GM23338 (cell line): ENCODE results near the gene CCDC174. TPM values are rescaled to one million over a fixed set of nuclear protein-coding genes. Genes with fewer than 3 reads are reported as not detected.

ENCODE experiments used
- ATAC-seq: fragments of 200-7000 bp; cut with Tn5 transposase; 3 replicates; pipeline ENCODE4 v1.9.1; 2020
- DNase-seq: peaks from one replicate; pipeline ENCODE4 v3.0.0-alpha.2; 2015; ENCODE audit warnings: low spot score
- H2AFZ ChIP-seq: fragments of 200-600 bp; sonication (generic); 2 replicates; pipeline ENCODE4 v1.8.0; 2016; ENCODE audit warnings: antibody characterized with exemption, mild to moderate bottlenecking, moderate library complexity
- H3F3A ChIP-seq: fragments of 200-600 bp; sonication (generic); replicated peaks from 2 replicates; pipeline ENCODE4 v1.8.0; 2017; ENCODE audit warnings: antibody characterized with exemption, mixed run types, low read depth
- H3K27ac ChIP-seq: fragments of 200-600 bp; sonication (generic); 2 replicates; pipeline ENCODE4 v1.6.1; 2016; ENCODE audit warnings: low read depth
- H3K27me3 ChIP-seq: fragments of 200-600 bp; sonication (generic); 2 replicates; pipeline ENCODE4 v1.8.0; 2016; ENCODE audit warnings: mild to moderate bottlenecking, mixed run types, moderate library complexity; ENCODE audit not compliant: insufficient read depth
- H3K36me3 ChIP-seq: fragments of 200-600 bp; sonication (generic); 2 replicates; pipeline ENCODE4 v1.8.0; 2016; ENCODE audit warnings: mild to moderate bottlenecking; ENCODE audit not compliant: insufficient read depth
- H3K4me1 ChIP-seq: fragments of 200-600 bp; sonication (generic); 2 replicates; pipeline ENCODE4 v1.8.0; 2016; ENCODE audit warnings: mild to moderate bottlenecking, moderate library complexity; ENCODE audit not compliant: insufficient read depth
- H3K4me2 ChIP-seq: fragments of 200-600 bp; sonication (generic); 2 replicates; pipeline ENCODE4 v1.7.1; 2017; ENCODE audit warnings: mixed run types
- H3K4me3 ChIP-seq: fragments of 200-600 bp; sonication (generic); 2 replicates; pipeline ENCODE4 v1.6.1; 2016; ENCODE audit warnings: mixed run types
- H3K79me2 ChIP-seq: fragments of 200-600 bp; sonication (generic); replicated peaks from 2 replicates; pipeline ENCODE4 v1.8.0; 2017; ENCODE audit warnings: mild to moderate bottlenecking; ENCODE audit not compliant: insufficient read depth
- H3K9me2 ChIP-seq: fragments of 200-600 bp; sonication (generic); 2 replicates; pipeline ENCODE4 v1.8.0; 2017; ENCODE audit not compliant: insufficient read depth
- H4K20me1 ChIP-seq: fragments of 200-600 bp; sonication (generic); replicated peaks from 2 replicates; pipeline ENCODE4 v1.8.0; 2017; ENCODE audit warnings: mild to moderate bottlenecking; ENCODE audit not compliant: insufficient read depth
- H3K27ac Mint-ChIP-seq: 2 replicates; pipeline ENCODE4 v1.8.0; 2020; ENCODE audit warnings: inconsistent platforms, mild to moderate bottlenecking, moderate library complexity, mixed read lengths
- H3K27me3 Mint-ChIP-seq: 3 replicates; pipeline ENCODE4 v1.8.0; 2022; ENCODE audit warnings: low read depth, mild to moderate bottlenecking, moderate library complexity, mixed read lengths, inconsistent platforms; ENCODE audit not compliant: insufficient read depth, poor library complexity
- H3K36me3 Mint-ChIP-seq: 3 replicates; pipeline ENCODE4 v1.8.0; 2021; ENCODE audit warnings: low read depth, mild to moderate bottlenecking, inconsistent platforms, moderate library complexity, mixed read lengths
- H3K4me1 Mint-ChIP-seq: 3 replicates; pipeline ENCODE4 v1.8.0; 2020; ENCODE audit warnings: mild to moderate bottlenecking, inconsistent platforms, mixed read lengths
- H3K4me3 Mint-ChIP-seq: 3 replicates; pipeline ENCODE4 v1.8.0; 2021; ENCODE audit warnings: moderate library complexity, mild to moderate bottlenecking, inconsistent platforms, mixed read lengths
- H3K9me3 Mint-ChIP-seq: 3 replicates; pipeline ENCODE4 v1.8.0; 2020; ENCODE audit warnings: moderate library complexity, mild to moderate bottlenecking, inconsistent platforms, mixed read lengths
- EZH2 ChIP-seq: fragments of 200-600 bp; sonication (generic); IDR thresholded peaks from one replicate; pipeline ENCODE4 v1.8.0; 2017; ENCODE audit warnings: antibody characterized with exemption, mild to moderate bottlenecking, low read depth; ENCODE audit not compliant: unreplicated experiment
- POLR2AphosphoS5 ChIP-seq: IDR thresholded peaks from 2 replicates; pipeline ENCODE4 v1.6.1; 2016; ENCODE audit warnings: antibody characterized with exemption, low read depth
- STAT1 ChIP-seq: IDR thresholded peaks from one replicate; pipeline ENCODE4 v1.6.1; 2016; ENCODE audit warnings: antibody characterized with exemption; ENCODE audit not compliant: unreplicated experiment
- polyA plus RNA-seq: library from polyadenylated mRNA; unstranded; fragments of >200 nt; fragmentation: Nextera tagmentation; extraction: Ambion mirVana; gene quantifications from 2 replicates; pipeline ENCODE4 v1.2.1, GENCODE V29; 2016
- total RNA-seq: library from RNA; depleted of rRNA; stranded (reverse); fragments of >200 nt; shearing (Covaris generic); gene quantifications from 2 replicates; pipeline ENCODE4 v1.2.3, GENCODE V29; 2014
- TF ChIP-seq, protein P1 (sequence below): IDR thresholded peaks from one replicate; pipeline ENCODE4 v1.6.1; 2018; ENCODE audit warnings: antibody characterized with exemption; ENCODE audit not compliant: unreplicated experiment
- TF ChIP-seq, protein P2 (sequence below), 2 experiments: fragments of 200-600 bp in 1 of 2; sonication (generic) in 1 of 2; conservative IDR thresholded peaks; 2 replicates each; pipeline versions ENCODE4 v1.5.1 to v1.6.1; 2016 to 2017; ENCODE audit warnings: antibody characterized with exemption in 2 of 2, low read depth in 2 of 2, mild to moderate bottlenecking in 2 of 2, moderate library complexity in 1 of 2

CCDC174 gene
- total and polyA plus RNA-seq, 2 experiments from 2014 or later, result 11.2 to 46.3 TPM

DNA sequence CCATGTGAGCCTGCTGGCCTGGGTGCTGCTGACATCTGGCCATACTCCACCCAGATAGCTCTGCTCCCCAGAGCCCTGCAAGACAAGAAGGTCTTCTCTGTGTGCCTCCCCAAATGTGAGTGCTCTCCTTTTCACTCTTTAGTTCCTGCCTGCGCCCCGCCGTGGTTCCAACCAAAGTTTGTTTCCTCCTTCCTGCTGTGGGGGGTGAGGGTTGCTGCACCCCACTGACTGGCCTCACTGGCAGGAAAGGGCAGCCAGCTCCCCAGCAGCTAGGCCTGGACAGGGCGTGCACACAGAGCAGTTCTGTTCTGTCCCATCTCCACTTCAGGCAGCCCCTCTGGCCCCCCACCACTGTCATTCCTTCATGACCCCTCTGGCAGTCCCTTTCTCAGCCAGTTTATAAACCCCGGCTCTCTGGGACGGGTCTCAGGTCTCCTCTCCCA, 5.4 kb upstream of the CCDC174 start:
- H3K27me3 Mint-ChIP-seq, result peaks cover 3% of the 10 kb centered on the region
- peaks cover 5% of the 10 kb centered on the region; the same call in 1 of the 3 replicates for H3K4me1 Mint-ChIP-seq
- H3K4me2 ChIP-seq, result no peak overlapping the region
- TF ChIP-seq STAT1 (no peak), POLR2AphosphoS5 (no peak), EZH2 (no peak)
- H3K27me3 ChIP-seq, result peaks cover 4% of the 10 kb centered on the region; the same call in 1 of the 2 replicates
- H3K36me3 Mint-ChIP-seq, result no peaks in the 10 kb centered on the region
- H3K9me3 Mint-ChIP-seq, result no peaks in the 10 kb centered on the region; the same call in 2 of the 3 replicates
- ATAC-seq, result no peak
- no peaks in the 10 kb centered on the region for H3K36me3 ChIP-seq
- no peaks in the 10 kb centered on the region for H4K20me1 ChIP-seq
- H3K9me2 ChIP-seq, result 0 out of 2 replicates have a peak, but pooled peaks cover 4% of the 10 kb centered on the region
- H3K27ac ChIP-seq, result no peak overlapping the region
- no peak overlapping the region for H2AFZ ChIP-seq
- no peak overlapping the region for H3K27ac Mint-ChIP-seq
- H3F3A ChIP-seq, result no peaks in the 10 kb centered on the region
- H3K4me3 Mint-ChIP-seq, result no peak overlapping the region
- no peak for DNase-seq
- H3K4me3 ChIP-seq, result no peak overlapping the region
- no peaks in the 10 kb centered on the region for H3K4me1 ChIP-seq
- H3K79me2 ChIP-seq, result no peaks in the 10 kb centered on the region

DNA sequence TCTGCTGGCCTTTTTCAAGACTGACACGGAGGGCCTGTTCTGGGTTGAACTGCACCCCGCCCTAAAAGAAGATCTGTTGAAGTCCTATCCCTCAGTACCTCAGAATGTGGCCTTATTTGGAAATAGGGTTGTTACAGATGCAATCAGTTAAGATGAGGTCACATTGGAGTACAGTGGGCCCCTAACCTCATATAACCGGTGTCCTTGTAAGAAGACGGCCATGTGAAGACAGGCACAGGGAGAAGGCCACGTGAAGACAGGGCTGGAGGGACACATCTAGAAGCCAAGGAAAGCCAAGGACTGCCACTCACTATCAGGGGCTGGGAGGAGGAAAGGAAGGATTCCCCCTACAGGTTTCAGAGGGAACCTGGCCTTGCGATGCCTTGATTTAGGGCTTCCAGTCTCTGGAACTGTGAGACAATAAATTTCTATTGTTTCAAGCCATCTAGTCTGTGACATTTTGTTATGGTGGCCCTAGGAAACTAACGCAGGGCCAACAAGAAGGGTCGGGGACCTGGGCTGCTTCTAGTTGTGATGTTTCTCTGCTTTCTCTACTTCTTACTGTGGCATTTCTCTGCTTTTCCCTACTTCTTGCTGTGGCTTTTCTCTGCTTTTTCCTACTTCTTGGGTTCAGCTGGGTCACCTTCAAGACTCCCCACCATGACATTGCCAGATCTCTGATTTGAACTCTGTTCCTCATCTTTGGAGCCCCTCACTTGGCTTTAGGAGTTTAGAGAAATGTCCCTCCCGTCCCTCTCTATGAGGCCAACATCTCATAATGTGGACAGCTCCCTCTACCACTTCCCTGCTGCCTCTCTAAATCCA, 4.8 kb upstream of the CCDC174 start:
- Histone ChIP-seq H3K79me2 (no peaks in the 10 kb centered on the region), H3K4me3 (no peak overlapping the region), H3K4me1 (no peaks in the 10 kb centered on the region), H3K4me2 (no peak overlapping the region), H4K20me1 (no peaks in the 10 kb centered on the region), H3F3A (no peaks in the 10 kb centered on the region), H3K27me3 (peaks cover 4% of the 10 kb centered on the region; the same call in 1 of the 2 replicates), H3K9me2 (0 out of 2 replicates have a peak, but pooled peaks cover 4% of the 10 kb centered on the region), H2AFZ (no peak overlapping the region), H3K27ac (no peak overlapping the region), H3K36me3 (no peaks in the 10 kb centered on the region)
- Mint-ChIP-seq H3K4me3 (no peak overlapping the region; the same call in 2 of the 3 replicates), H3K27ac (no peak overlapping the region), H3K27me3 (peaks cover 5% of the 10 kb centered on the region), H3K36me3 (no peaks in the 10 kb centered on the region), H3K9me3 (peaks cover 2% of the 10 kb centered on the region; the same call in 1 of the 3 replicates), H3K4me1 (peaks cover 5% of the 10 kb centered on the region; the same call in 1 of the 3 replicates)
- TF ChIP-seq, protein P1, sequence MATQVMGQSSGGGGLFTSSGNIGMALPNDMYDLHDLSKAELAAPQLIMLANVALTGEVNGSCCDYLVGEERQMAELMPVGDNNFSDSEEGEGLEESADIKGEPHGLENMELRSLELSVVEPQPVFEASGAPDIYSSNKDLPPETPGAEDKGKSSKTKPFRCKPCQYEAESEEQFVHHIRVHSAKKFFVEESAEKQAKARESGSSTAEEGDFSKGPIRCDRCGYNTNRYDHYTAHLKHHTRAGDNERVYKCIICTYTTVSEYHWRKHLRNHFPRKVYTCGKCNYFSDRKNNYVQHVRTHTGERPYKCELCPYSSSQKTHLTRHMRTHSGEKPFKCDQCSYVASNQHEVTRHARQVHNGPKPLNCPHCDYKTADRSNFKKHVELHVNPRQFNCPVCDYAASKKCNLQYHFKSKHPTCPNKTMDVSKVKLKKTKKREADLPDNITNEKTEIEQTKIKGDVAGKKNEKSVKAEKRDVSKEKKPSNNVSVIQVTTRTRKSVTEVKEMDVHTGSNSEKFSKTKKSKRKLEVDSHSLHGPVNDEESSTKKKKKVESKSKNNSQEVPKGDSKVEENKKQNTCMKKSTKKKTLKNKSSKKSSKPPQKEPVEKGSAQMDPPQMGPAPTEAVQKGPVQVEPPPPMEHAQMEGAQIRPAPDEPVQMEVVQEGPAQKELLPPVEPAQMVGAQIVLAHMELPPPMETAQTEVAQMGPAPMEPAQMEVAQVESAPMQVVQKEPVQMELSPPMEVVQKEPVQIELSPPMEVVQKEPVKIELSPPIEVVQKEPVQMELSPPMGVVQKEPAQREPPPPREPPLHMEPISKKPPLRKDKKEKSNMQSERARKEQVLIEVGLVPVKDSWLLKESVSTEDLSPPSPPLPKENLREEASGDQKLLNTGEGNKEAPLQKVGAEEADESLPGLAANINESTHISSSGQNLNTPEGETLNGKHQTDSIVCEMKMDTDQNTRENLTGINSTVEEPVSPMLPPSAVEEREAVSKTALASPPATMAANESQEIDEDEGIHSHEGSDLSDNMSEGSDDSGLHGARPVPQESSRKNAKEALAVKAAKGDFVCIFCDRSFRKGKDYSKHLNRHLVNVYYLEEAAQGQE, result no peak
- TF ChIP-seq, protein P2, sequence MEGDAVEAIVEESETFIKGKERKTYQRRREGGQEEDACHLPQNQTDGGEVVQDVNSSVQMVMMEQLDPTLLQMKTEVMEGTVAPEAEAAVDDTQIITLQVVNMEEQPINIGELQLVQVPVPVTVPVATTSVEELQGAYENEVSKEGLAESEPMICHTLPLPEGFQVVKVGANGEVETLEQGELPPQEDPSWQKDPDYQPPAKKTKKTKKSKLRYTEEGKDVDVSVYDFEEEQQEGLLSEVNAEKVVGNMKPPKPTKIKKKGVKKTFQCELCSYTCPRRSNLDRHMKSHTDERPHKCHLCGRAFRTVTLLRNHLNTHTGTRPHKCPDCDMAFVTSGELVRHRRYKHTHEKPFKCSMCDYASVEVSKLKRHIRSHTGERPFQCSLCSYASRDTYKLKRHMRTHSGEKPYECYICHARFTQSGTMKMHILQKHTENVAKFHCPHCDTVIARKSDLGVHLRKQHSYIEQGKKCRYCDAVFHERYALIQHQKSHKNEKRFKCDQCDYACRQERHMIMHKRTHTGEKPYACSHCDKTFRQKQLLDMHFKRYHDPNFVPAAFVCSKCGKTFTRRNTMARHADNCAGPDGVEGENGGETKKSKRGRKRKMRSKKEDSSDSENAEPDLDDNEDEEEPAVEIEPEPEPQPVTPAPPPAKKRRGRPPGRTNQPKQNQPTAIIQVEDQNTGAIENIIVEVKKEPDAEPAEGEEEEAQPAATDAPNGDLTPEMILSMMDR (conservative IDR thresholded peaks at IDR 0.05; ENCODE audit: low read depth in 2 of 2), result peak; percentile 42 to 50
- ATAC-seq, result peak; percentile 40
- DNase-seq, result peak; percentile 68
